ENCODE measurements around the gene MRPL17. TPM values are rescaled to one million over a fixed set of nuclear protein-coding genes. Genes with fewer than 3 reads are reported as not detected.

The MRPL17 gene
- total RNA-seq, 1 experiment from 2014 or later = 75.0 TPM

- TF ChIP-seq RAD21 (IDR thresholded peaks at IDR 0.05; ENCODE audit: low read depth) (no peak), POLR2AphosphoS5 (IDR thresholded peaks at IDR 0.05; ENCODE audit: low read depth, low read length) (0 out of 2 replicates have a peak, but pooled peaks have one; percentile 22), JUND (IDR thresholded peaks at IDR 0.05) (peak; percentile 34; the same call in 1 of the 2 replicates), CTCF (IDR thresholded peaks at IDR 0.05 in 2 of 3, conservative IDR thresholded peaks at IDR 0.05 in 1 of 3; ENCODE audit: borderline replicate concordance in 1 of 3, insufficient read depth in 1 of 3, low read depth in 2 of 3, low read length in 2 of 3) (no peak), FOSL1 (IDR thresholded peaks at IDR 0.05; ENCODE audit: low read depth) (peak; percentile 30; the same call in 1 of the 2 replicates), SRF (IDR thresholded peaks at IDR 0.05; ENCODE audit: low read depth) (no peak), CBX3 (IDR thresholded peaks at IDR 0.05; ENCODE audit: low read depth) (no peak)
- ATAC-seq = peak; percentile 70
- peaks cover 0 to 6% of the 10 kb centered on the region in 2 experiments; a peak in 1 of 4 replicates for H3K9me3 ChIP-seq (ENCODE audit: control insufficient read depth in 1 of 2, insufficient read depth in 1 of 2, low read depth in 1 of 2, low read length in 2 of 2)
- peak overlapping the region; percentile 32 for H2AFZ ChIP-seq (ENCODE audit: low read depth, low read length, poor library complexity, severe bottlenecking)
- no peaks in the 10 kb centered on the region for H3K27me3 ChIP-seq (ENCODE audit: insufficient read depth, low read length)
- H4K20me1 ChIP-seq (ENCODE audit: insufficient read depth) = no peaks in the 10 kb centered on the region
- RAD21 ChIA-PET (ENCODE audit: low non-redundant PET in 1 of 2, low total read pairs in 2 of 2, uncharacterized antibody in 2 of 2, unreplicated experiment in 2 of 2) = no interaction called here
- peak overlapping the region; percentile 26 for H3K4me2 ChIP-seq (ENCODE audit: low read length)
- CTCF ChIA-PET = interaction anchor here (0.9 kb wide), 1 partner anchor 315 kb away, joined by 3 read pairs; no protein-coding TSS in a partner anchor
- H3K4me3 ChIP-seq (replicated peaks in 1 of 2; ENCODE audit: low read depth in 1 of 2, low read length in 2 of 2) = no peak overlapping the region
- DNase-seq (ENCODE audit: low read depth, low spot score) = peak; percentile 37
- BruUV-seq (replicated peaks) = TSS peak; percentile 49
- intact Hi-C loops (cut with micrococcal nuclease) = no loop called here
- H3K9ac ChIP-seq (ENCODE audit: low read length) = no peak overlapping the region
- H3K79me2 ChIP-seq (ENCODE audit: insufficient read depth, low read length) = no peaks in the 10 kb centered on the region
- no peaks in the 10 kb centered on the region for H3K9me2 ChIP-seq (ENCODE audit: insufficient read depth)
- H3K4me1 ChIP-seq (ENCODE audit: control insufficient read depth in 1 of 2, insufficient read depth in 2 of 2, low read length in 2 of 2) = peaks cover 0 to 11% of the 10 kb centered on the region in 2 experiments; a peak in 2 of 4 replicates
- no peak overlapping the region for H3K27ac ChIP-seq (ENCODE audit: low read depth, low read length)
- no peaks in the 10 kb centered on the region for H3K36me3 ChIP-seq (ENCODE audit: control insufficient read depth in 1 of 2, insufficient read depth in 2 of 2, low read length in 2 of 2)
- POLR2A ChIA-PET = interaction anchor here (0.9 to 1.0 kb wide), 2 partner anchors 13 to 87 kb away, joined by 4 read pairs; no protein-coding TSS in a partner anchor
These were observed 10.4 kb upstream of the MRPL17 start for GRCh38 chr11:6693342-6694228.
